SU-DHL-6 (cell line): ENCODE measurements around the gene PRR14L.

Experiments used
- H2AFZ ChIP-seq: fragments of 200-600 bp; sonication (generic); 2 replicates; pipeline ENCODE4 v1.6.1; 2014; ENCODE audit warnings: low read depth, mild to moderate bottlenecking, moderate library complexity, mixed read lengths, antibody characterized with exemption, low read length; ENCODE audit not compliant: severe bottlenecking
- H3F3A ChIP-seq: fragments of 200-600 bp; shearing (Covaris generic); 2 replicates; pipeline ENCODE4 v1.6.0; 2016; ENCODE audit warnings: antibody characterized with exemption, mild to moderate bottlenecking; ENCODE audit not compliant: insufficient read depth
- H3K27ac ChIP-seq: fragments of 200-600 bp; sonication (generic); 2 replicates; pipeline ENCODE4 v1.5.1; 2016; ENCODE audit warnings: low read depth, mild to moderate bottlenecking, low read length, moderate library complexity, mixed read lengths
- H3K27me3 ChIP-seq: fragments of 200-600 bp; sonication (generic), shearing (Covaris generic); 2 replicates; pipeline ENCODE4 v1.6.0; 2014; ENCODE audit warnings: mild to moderate bottlenecking, low read length
- H3K36me3 ChIP-seq: fragments of 200-600 bp; sonication (generic); 2 replicates; pipeline ENCODE4 v1.6.1; 2014; ENCODE audit warnings: mild to moderate bottlenecking, low read length, mixed read lengths
- H3K4me2 ChIP-seq: fragments of 300-600, 200-600 bp; shearing (Covaris generic), sonication (generic); 2 replicates; pipeline ENCODE4 v1.6.0; 2014; ENCODE audit warnings: low read length, low read depth, mild to moderate bottlenecking; ENCODE audit not compliant: poor library complexity, severe bottlenecking
- H3K4me3 ChIP-seq: fragments of 200-600 bp; sonication (generic); 2 replicates; pipeline ENCODE4 v1.5.1; 2014; ENCODE audit warnings: antibody characterized with exemption, low read length, mild to moderate bottlenecking, mixed read lengths; ENCODE audit not compliant: insufficient read depth, poor library complexity, severe bottlenecking
- H3K79me2 ChIP-seq: fragments of 200-600 bp; sonication (generic); 2 replicates; pipeline ENCODE4 v1.6.1; 2014; ENCODE audit warnings: mild to moderate bottlenecking, low read length, moderate library complexity; ENCODE audit not compliant: insufficient read depth
- H3K9ac ChIP-seq: fragments of 200-600 bp; sonication (generic); 2 replicates; pipeline ENCODE4 v1.7.0; 2014; ENCODE audit warnings: mild to moderate bottlenecking, low read length
- H3K9me2 ChIP-seq: fragments of 200-600 bp; sonication (generic); replicated peaks from 2 replicates; pipeline ENCODE4 v1.6.1; 2014; ENCODE audit warnings: low read length; ENCODE audit not compliant: insufficient read depth
- H3K9me3 ChIP-seq: fragments of 200-600 bp; sonication (generic); 2 replicates; pipeline ENCODE4 v1.6.1; 2014; ENCODE audit warnings: low read length, mixed read lengths; ENCODE audit not compliant: insufficient read depth
- H4K20me1 ChIP-seq: fragments of 200-600 bp; sonication (generic); 2 replicates; pipeline ENCODE4 v1.6.1; 2014; ENCODE audit warnings: low read depth, mild to moderate bottlenecking, antibody characterized with exemption, low read length, moderate library complexity, mixed read lengths
- EZH2phosphoT487 ChIP-seq: fragments of 200-600 bp; sonication (generic), shearing (Covaris generic); conservative IDR thresholded peaks from 2 replicates; pipeline ENCODE4 v1.6.1; 2018; ENCODE audit warnings: mild to moderate bottlenecking, antibody characterized with exemption, low read length, moderate library complexity, mixed read lengths
- TF ChIP-seq, protein P1 (sequence below): fragments of 200-600 bp; sonication (generic); IDR thresholded peaks from one replicate; pipeline ENCODE4 v1.5.1; 2017; ENCODE audit warnings: antibody characterized with exemption, mild to moderate bottlenecking, low read length, moderate library complexity; ENCODE audit not compliant: insufficient read depth, poor library complexity, severe bottlenecking

The PRR14L gene

GRCh38 chr22:31750365-31751284 is 693 bp upstream of the PRR14L start:
- no peaks in the 10 kb centered on the region for H3K9me2 ChIP-seq
- H3K27me3 ChIP-seq: no peaks in the 10 kb centered on the region
- peak overlapping the region; percentile 65 for H3K4me2 ChIP-seq
- H3K79me2 ChIP-seq: peaks cover 56% of the 10 kb centered on the region
- H2AFZ ChIP-seq: peak overlapping the region; percentile 10
- H3K4me3 ChIP-seq: peak overlapping the region; percentile 44
- peak overlapping the region; percentile 92 for H3K9ac ChIP-seq
- 0 out of 2 replicates have a peak, but pooled peaks cover 3% of the 10 kb centered on the region for H3K36me3 ChIP-seq
- H3K9me3 ChIP-seq: no peaks in the 10 kb centered on the region
- TF ChIP-seq, protein P1, sequence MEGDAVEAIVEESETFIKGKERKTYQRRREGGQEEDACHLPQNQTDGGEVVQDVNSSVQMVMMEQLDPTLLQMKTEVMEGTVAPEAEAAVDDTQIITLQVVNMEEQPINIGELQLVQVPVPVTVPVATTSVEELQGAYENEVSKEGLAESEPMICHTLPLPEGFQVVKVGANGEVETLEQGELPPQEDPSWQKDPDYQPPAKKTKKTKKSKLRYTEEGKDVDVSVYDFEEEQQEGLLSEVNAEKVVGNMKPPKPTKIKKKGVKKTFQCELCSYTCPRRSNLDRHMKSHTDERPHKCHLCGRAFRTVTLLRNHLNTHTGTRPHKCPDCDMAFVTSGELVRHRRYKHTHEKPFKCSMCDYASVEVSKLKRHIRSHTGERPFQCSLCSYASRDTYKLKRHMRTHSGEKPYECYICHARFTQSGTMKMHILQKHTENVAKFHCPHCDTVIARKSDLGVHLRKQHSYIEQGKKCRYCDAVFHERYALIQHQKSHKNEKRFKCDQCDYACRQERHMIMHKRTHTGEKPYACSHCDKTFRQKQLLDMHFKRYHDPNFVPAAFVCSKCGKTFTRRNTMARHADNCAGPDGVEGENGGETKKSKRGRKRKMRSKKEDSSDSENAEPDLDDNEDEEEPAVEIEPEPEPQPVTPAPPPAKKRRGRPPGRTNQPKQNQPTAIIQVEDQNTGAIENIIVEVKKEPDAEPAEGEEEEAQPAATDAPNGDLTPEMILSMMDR: no peak
- TF ChIP-seq EZH2phosphoT487: no peak
- no peaks in the 10 kb centered on the region for H4K20me1 ChIP-seq
- peaks cover 21% of the 10 kb centered on the region for H3F3A ChIP-seq
- peak overlapping the region; percentile 88 for H3K27ac ChIP-seq

GRCh38 chr22:31748490-31748889 is 1.4 kb downstream of the PRR14L start:
- Histone ChIP-seq H3K36me3 (0 out of 2 replicates have a peak, but pooled peaks cover 3% of the 10 kb centered on the region), H3F3A (peaks cover 16% of the 10 kb centered on the region), H4K20me1 (no peaks in the 10 kb centered on the region), H3K4me3 (peak overlapping the region; percentile 91), H3K4me2 (peak overlapping the region; percentile 90), H3K9ac (peak overlapping the region; percentile 92), H3K79me2 (peaks cover 58% of the 10 kb centered on the region), H3K27ac (peak overlapping the region; percentile 88; the same call in 1 of the 2 replicates), H3K9me2 (no peaks in the 10 kb centered on the region), H3K27me3 (no peaks in the 10 kb centered on the region), H2AFZ (no peak overlapping the region), H3K9me3 (no peaks in the 10 kb centered on the region)
- TF ChIP-seq, protein P1: no peak
- no peak for TF ChIP-seq EZH2phosphoT487

- Histone ChIP-seq H3K4me2 (peak overlapping the region; percentile 90), H3K27me3 (no peaks in the 10 kb centered on the region), H3K36me3 (0 out of 2 replicates have a peak, but pooled peaks cover 3% of the 10 kb centered on the region), H3K4me3 (no peak overlapping the region), H3K9ac (no peak overlapping the region), H3K79me2 (peaks cover 68% of the 10 kb centered on the region), H4K20me1 (no peaks in the 10 kb centered on the region), H3K9me2 (no peaks in the 10 kb centered on the region), H3F3A (peaks cover 6% of the 10 kb centered on the region; the same call in 1 of the 2 replicates), H3K27ac (no peak overlapping the region), H2AFZ (no peak overlapping the region), H3K9me3 (no peaks in the 10 kb centered on the region)
- TF ChIP-seq, protein P1: no peak
- TF ChIP-seq EZH2phosphoT487: no peak
Measured at GRCh38 chr22:31747441-31747840, 2.5 kb downstream of the PRR14L start.
